Type B pancreatic cell (in vitro differentiated cells): Measurements from ENCODE around the gene OSBPL2. TPM values are rescaled to one million over a fixed set of nuclear protein-coding genes. Genes with fewer than 3 reads are reported as not detected.

Source experiments
- DNase-seq: peaks from one replicate; pipeline ENCODE4 v3.0.0; 2021; ENCODE audit warnings: mixed read lengths; ENCODE audit not compliant: unreplicated experiment; ENCODE audit errors: extremely low spot score
- H3K27ac Mint-ChIP-seq: 2 replicates; pipeline ENCODE4 v1.8.0; 2021; ENCODE audit warnings: mild to moderate bottlenecking, mixed read lengths
- H3K27me3 Mint-ChIP-seq: 2 replicates; pipeline ENCODE4 v1.8.0; 2021; ENCODE audit warnings: mixed read lengths
- H3K36me3 Mint-ChIP-seq: 2 replicates; pipeline ENCODE4 v1.8.0; 2021; ENCODE audit warnings: mixed read lengths
- H3K4me1 Mint-ChIP-seq: one replicate; pipeline ENCODE4 v1.8.0; 2021; ENCODE audit warnings: mixed read lengths; ENCODE audit not compliant: unreplicated experiment
- H3K4me3 Mint-ChIP-seq: 2 replicates; pipeline ENCODE4 v1.8.0; 2021; ENCODE audit warnings: mild to moderate bottlenecking, mixed read lengths
- H3K9me3 Mint-ChIP-seq: 2 replicates; pipeline ENCODE4 v1.8.0; 2021; ENCODE audit warnings: mixed read lengths
- CTCF ChIP-seq: fragments of 200-600 bp; sonication (generic); conservative IDR thresholded peaks from 2 replicates; pipeline ENCODE4 v1.5.0; 2021; ENCODE audit warnings: antibody characterized with exemption, mild to moderate bottlenecking
- total RNA-seq: library from RNA; stranded (reverse); gene quantifications from 2 replicates; pipeline ENCODE4 v1.2.1, GENCODE V29; 2021; ENCODE audit warnings: low replicate concordance

Gene OSBPL2
- total RNA-seq, 1 donor from 2014 or later, result 43.7 TPM

GRCh38 chr20:62216636-62217566 is 21.4 kb upstream of the OSBPL2 start:
- H3K27ac Mint-ChIP-seq, result no peak overlapping the region
- no peak overlapping the region for H3K4me3 Mint-ChIP-seq
- TF ChIP-seq CTCF, result no peak
- H3K9me3 Mint-ChIP-seq, result no peaks in the 10 kb centered on the region
- H3K27me3 Mint-ChIP-seq, result peaks cover 61% of the 10 kb centered on the region
- DNase-seq, result no peak
- H3K36me3 Mint-ChIP-seq, result no peaks in the 10 kb centered on the region
- peaks cover 4% of the 10 kb centered on the region for H3K4me1 Mint-ChIP-seq

GRCh38 chr20:62217913-62218773 is 20.2 kb upstream of the OSBPL2 start:
- Mint-ChIP-seq H3K4me3 (peak overlapping the region; percentile 28), H3K36me3 (no peaks in the 10 kb centered on the region), H3K9me3 (no peaks in the 10 kb centered on the region), H3K4me1 (no peaks in the 10 kb centered on the region), H3K27me3 (peaks cover 70% of the 10 kb centered on the region), H3K27ac (no peak overlapping the region)
- no peak for TF ChIP-seq CTCF
- no peak for DNase-seq

GRCh38 chr20:62219101-62219991 is 19.0 kb upstream of the OSBPL2 start:
- peaks cover 73% of the 10 kb centered on the region for H3K27me3 Mint-ChIP-seq
- H3K9me3 Mint-ChIP-seq, result no peaks in the 10 kb centered on the region
- DNase-seq, result no peak
- H3K36me3 Mint-ChIP-seq, result no peaks in the 10 kb centered on the region
- peak overlapping the region; percentile 58 for H3K4me3 Mint-ChIP-seq
- no peak overlapping the region for H3K27ac Mint-ChIP-seq
- no peaks in the 10 kb centered on the region for H3K4me1 Mint-ChIP-seq
- no peak for TF ChIP-seq CTCF

- no peaks in the 10 kb centered on the region for H3K4me1 Mint-ChIP-seq
- no peak for TF ChIP-seq CTCF
- DNase-seq, result no peak
- no peak within 1 kb of the TSS for H3K27ac Mint-ChIP-seq
- H3K27me3 Mint-ChIP-seq, result peaks cover 74% of the 10 kb centered on the region
- no peaks in the 10 kb centered on the region for H3K36me3 Mint-ChIP-seq
- peak within 1 kb of the TSS; percentile 64 for H3K4me3 Mint-ChIP-seq
- H3K9me3 Mint-ChIP-seq, result no peaks in the 10 kb centered on the region
These were observed 18.2 kb upstream of the OSBPL2 start, which contains the start of gene HRH3 for GRCh38 chr20:62219992-62220665. Gene HRH3 (minus strand): TSS chr20:62220278. CDS start chr20:62219970, 308 bp downstream.
